ENCODE measurements around the gene LPP. TPM values are rescaled to one million over a fixed set of nuclear protein-coding genes. Genes with fewer than 3 reads are reported as not detected.

LPP gene
- total RNA-seq, 5 donors from 2014 or later (not counting 1 experiment from before 2014, with no cell fraction given), result 23.8 to 82.6 (median 39.3) TPM

GRCh38 chr3:188294113-188294512, 140.2 kb downstream of the LPP start:
- 80% methylated on average over 2 of the region's 3 CpGs for WGBS (ENCODE audit: insufficient coverage)
- CTCF ChIA-PET, result interaction anchor here in 1 of 2 donors (0.5 kb wide), 1 partner anchor 1663 kb away, joined by 4 read pairs; no protein-coding TSS in a partner anchor

DNA sequence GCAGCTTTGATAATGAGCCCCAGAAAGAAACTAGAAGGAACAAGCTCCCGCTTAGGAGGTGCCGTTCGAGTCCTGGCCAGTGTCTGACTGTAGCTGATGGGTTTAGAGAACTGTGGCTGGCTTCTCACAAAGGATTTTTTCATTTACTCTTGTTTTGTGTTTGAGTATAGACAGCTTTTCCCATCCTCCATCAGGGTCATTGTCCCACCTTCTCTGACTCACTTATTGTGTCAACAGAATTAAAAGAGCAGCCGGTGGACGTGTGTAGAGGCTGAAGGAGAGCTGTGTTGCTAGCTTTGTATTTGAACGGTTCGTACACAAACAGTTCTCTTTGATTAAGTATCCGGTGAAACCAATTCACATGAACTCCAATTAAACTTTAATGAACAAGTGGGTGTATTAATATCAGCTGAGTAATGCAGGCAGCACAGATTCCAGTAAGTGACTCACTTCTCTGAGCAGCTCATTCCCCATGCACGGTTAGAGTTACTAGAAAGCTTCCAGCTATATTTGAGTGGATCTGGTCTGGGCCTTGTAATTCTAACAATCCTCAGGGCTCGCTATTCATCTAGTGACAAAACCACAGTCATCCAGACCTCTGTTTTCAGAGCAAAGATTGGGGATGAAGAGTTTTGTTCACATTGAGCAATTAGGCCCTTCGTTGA, 141.0 kb downstream of the LPP start:
- no CpG with 5 or more reads among the region's 11 CpGs for WGBS (ENCODE audit: insufficient coverage)
- H3K9me3 ChIP-seq, result no peaks in the 10 kb centered on the region
- no peak overlapping the region for H3K4me3 ChIP-seq (ENCODE audit: control insufficient read depth in 1 of 2, extremely low read depth in 1 of 2, low read length in 1 of 2)
- no peaks in the 10 kb centered on the region for H3K27me3 ChIP-seq (replicated peaks in 1 of 2; ENCODE audit: control insufficient read depth in 2 of 2, extremely low read depth in 1 of 2, insufficient read depth in 2 of 2, low read length in 1 of 2)
- ChIA-PET CTCF (interaction anchor here in 1 of 2 donors (0.5 kb wide), 1 partner anchor 1662 kb away, joined by 4 read pairs; no protein-coding TSS in a partner anchor), POLR2A (interaction anchor here in 1 of 2 donors (0.5 kb wide), 1 partner anchor 129 kb away, joined by 3 read pairs; no protein-coding TSS in a partner anchor)
- no peak for DNase-seq
- no peak for ATAC-seq (replicated peaks in 1 of 4)
- Mint-ChIP-seq H3K27ac (no peak overlapping the region), H3K4me1 (peaks cover 28 to 61% (median 36%) of the 10 kb centered on the region in 3 donors), H3K36me3 (peaks cover 30% of the 10 kb centered on the region), H3K9me3 (no peaks in the 10 kb centered on the region), H3K27me3 (no peaks in the 10 kb centered on the region), H3K4me3 (no peak overlapping the region)
- peaks cover 5 to 12% of the 10 kb centered on the region in 2 experiments for H3K4me1 ChIP-seq (ENCODE audit: control insufficient read depth in 1 of 2, extremely low read depth in 1 of 2, insufficient read depth in 2 of 2, low read length in 2 of 2)
- peaks cover 0 to 3% of the 10 kb centered on the region in 2 donors for H3K36me3 ChIP-seq (ENCODE audit: control insufficient read depth in 2 of 2, extremely low read depth in 1 of 2, insufficient read depth in 1 of 2, low read length in 1 of 2)
- no peak overlapping the region for H3K27ac ChIP-seq (ENCODE audit: low read length)

More at GRCh38 chr3:188294113-188294512, 140.2 kb downstream of the LPP start:
- H3K4me3 ChIP-seq (ENCODE audit: control insufficient read depth in 1 of 2, extremely low read depth in 1 of 2, low read length in 1 of 2), result no peak overlapping the region
- H3K4me3 Mint-ChIP-seq, result no peak overlapping the region
- H3K4me1 Mint-ChIP-seq, result peaks cover 28 to 54% (median 31%) of the 10 kb centered on the region in 3 donors
- no peaks in the 10 kb centered on the region for H3K27me3 ChIP-seq (replicated peaks in 1 of 2; ENCODE audit: control insufficient read depth in 2 of 2, extremely low read depth in 1 of 2, insufficient read depth in 2 of 2, low read length in 1 of 2)
- H3K9me3 Mint-ChIP-seq, result no peaks in the 10 kb centered on the region
- peaks cover 30% of the 10 kb centered on the region for H3K36me3 Mint-ChIP-seq
- H3K27me3 Mint-ChIP-seq, result no peaks in the 10 kb centered on the region
- no peak overlapping the region for H3K27ac ChIP-seq (ENCODE audit: low read length)
- H3K36me3 ChIP-seq (ENCODE audit: control insufficient read depth in 2 of 2, extremely low read depth in 1 of 2, insufficient read depth in 1 of 2, low read length in 1 of 2), result peaks cover 0 to 3% of the 10 kb centered on the region in 2 donors
- H3K27ac Mint-ChIP-seq, result no peak overlapping the region
- DNase-seq (no peak), ATAC-seq (replicated peaks in 1 of 4) (no peak)
- POLR2A ChIA-PET, result no interaction called here
- H3K9me3 ChIP-seq, result no peaks in the 10 kb centered on the region
- peaks cover 5 to 11% of the 10 kb centered on the region in 2 experiments for H3K4me1 ChIP-seq (ENCODE audit: control insufficient read depth in 1 of 2, extremely low read depth in 1 of 2, insufficient read depth in 2 of 2, low read length in 2 of 2)

DNA sequence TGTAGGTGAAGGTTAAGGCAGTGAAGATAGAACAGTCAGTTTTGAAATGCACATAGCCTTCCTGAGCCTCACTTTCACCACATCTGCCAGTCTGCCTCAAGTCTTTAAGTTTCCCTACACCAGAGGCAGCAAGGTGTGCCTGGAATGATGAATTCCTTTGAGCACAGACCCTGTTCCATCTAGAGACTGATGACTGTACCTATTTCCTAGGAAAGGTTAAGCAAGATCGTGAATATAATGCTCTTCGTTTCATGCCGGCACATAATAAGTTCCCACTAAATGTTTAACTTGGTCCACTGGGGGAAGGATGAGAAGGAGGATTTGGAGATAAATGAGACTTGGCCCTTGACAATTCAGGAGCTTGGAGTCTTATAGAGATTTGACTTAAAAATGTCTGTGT, 141.9 kb downstream of the LPP start:
- no peak overlapping the region for H3K4me3 Mint-ChIP-seq
- H3K27ac ChIP-seq (ENCODE audit: low read length), result no peak overlapping the region
- WGBS (ENCODE audit: insufficient coverage), result 100% methylated on average over 3 of the region's 3 CpGs
- peaks cover 5 to 12% of the 10 kb centered on the region in 2 experiments for H3K4me1 ChIP-seq (ENCODE audit: control insufficient read depth in 1 of 2, extremely low read depth in 1 of 2, insufficient read depth in 2 of 2, low read length in 2 of 2)
- POLR2A ChIA-PET, result no interaction called here
- DNase-seq, result no peak
- H3K36me3 Mint-ChIP-seq, result peaks cover 23% of the 10 kb centered on the region
- no peaks in the 10 kb centered on the region for H3K9me3 Mint-ChIP-seq
- CTCF ChIA-PET, result no interaction called here
- H3K9me3 ChIP-seq, result no peaks in the 10 kb centered on the region
- no peaks in the 10 kb centered on the region for H3K27me3 Mint-ChIP-seq
- H3K4me1 Mint-ChIP-seq, result peaks cover 29 to 63% (median 36%) of the 10 kb centered on the region in 3 donors
- H3K27ac Mint-ChIP-seq, result no peak overlapping the region
- ATAC-seq (replicated peaks in 1 of 4), result no peak
- H3K27me3 ChIP-seq (replicated peaks in 1 of 2; ENCODE audit: control insufficient read depth in 2 of 2, extremely low read depth in 1 of 2, insufficient read depth in 2 of 2, low read length in 1 of 2), result no peaks in the 10 kb centered on the region
- no peaks in the 10 kb centered on the region for H3K36me3 ChIP-seq (ENCODE audit: control insufficient read depth in 2 of 2, extremely low read depth in 1 of 2, insufficient read depth in 1 of 2, low read length in 1 of 2)
- no peak overlapping the region for H3K4me3 ChIP-seq (ENCODE audit: control insufficient read depth in 1 of 2, extremely low read depth in 1 of 2, low read length in 1 of 2)

DNA sequence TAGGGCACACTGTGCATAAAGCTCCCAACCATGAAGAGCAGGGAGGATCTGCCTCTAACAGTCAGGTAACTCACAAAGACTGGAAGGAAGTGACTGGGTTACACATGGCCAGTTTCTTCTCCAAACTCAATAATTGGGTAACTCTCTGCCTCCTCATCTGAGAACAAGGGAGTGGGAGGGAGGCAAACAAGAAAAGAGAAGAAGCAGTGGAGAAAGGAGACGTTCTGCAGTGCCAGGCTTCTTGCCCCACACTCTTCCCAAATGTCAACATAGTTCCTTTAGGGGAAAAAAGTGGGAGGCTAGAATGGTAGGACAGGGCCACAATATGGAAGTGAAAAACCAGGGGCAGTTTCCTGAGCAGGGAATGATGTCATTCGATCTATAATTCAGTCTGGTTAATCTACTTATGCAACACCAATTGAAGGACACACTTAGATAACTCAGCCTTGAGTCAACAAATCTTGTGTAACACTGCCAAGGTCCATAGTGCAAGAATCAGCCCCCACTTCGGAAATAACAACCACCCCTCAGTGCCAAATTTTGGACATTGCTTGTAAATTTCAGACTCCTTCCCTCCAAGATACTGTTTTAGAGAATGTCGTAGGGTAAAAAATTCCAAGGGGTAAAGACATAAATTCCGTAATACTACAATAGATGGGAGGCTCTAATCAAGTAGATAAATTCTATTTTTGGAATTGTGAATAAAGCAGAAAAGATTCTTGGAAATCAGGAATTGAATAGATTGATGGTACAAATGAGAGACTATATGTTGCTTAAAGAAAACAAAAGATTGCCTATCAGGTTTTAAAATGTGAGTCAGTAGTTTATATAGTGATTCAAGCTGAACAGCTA, 143.0 kb downstream of the LPP start:
- Mint-ChIP-seq H3K27me3 (no peaks in the 10 kb centered on the region), H3K36me3 (peaks cover 21% of the 10 kb centered on the region), H3K4me1 (peaks cover 30 to 61% (median 35%) of the 10 kb centered on the region in 3 donors), H3K27ac (no peak overlapping the region), H3K9me3 (no peaks in the 10 kb centered on the region), H3K4me3 (no peak overlapping the region)
- Histone ChIP-seq H3K4me1 (ENCODE audit: control insufficient read depth in 1 of 2, extremely low read depth in 1 of 2, insufficient read depth in 2 of 2, low read length in 2 of 2) (peaks cover 5 to 12% of the 10 kb centered on the region in 2 experiments), H3K27me3 (replicated peaks in 1 of 2; ENCODE audit: control insufficient read depth in 2 of 2, extremely low read depth in 1 of 2, insufficient read depth in 2 of 2, low read length in 1 of 2) (no peaks in the 10 kb centered on the region), H3K27ac (ENCODE audit: low read length) (no peak overlapping the region), H3K4me3 (ENCODE audit: control insufficient read depth in 1 of 2, extremely low read depth in 1 of 2, low read length in 1 of 2) (no peak overlapping the region), H3K9me3 (no peaks in the 10 kb centered on the region), H3K36me3 (ENCODE audit: control insufficient read depth in 2 of 2, extremely low read depth in 1 of 2, insufficient read depth in 1 of 2, low read length in 1 of 2) (no peaks in the 10 kb centered on the region)
- DNase-seq (no peak), ATAC-seq (replicated peaks in 1 of 4) (no peak)
- 40% methylated on average over 1 of the region's 5 CpGs for WGBS (ENCODE audit: insufficient coverage)
- ChIA-PET CTCF (no interaction called here), POLR2A (no interaction called here)

- peaks cover 35 to 59% (median 43%) of the 10 kb centered on the region in 3 donors for H3K4me1 Mint-ChIP-seq
- peak in 1 of 4 experiments; percentile 37 for ATAC-seq (replicated peaks in 1 of 4)
- H3K27me3 ChIP-seq (replicated peaks in 1 of 2; ENCODE audit: control insufficient read depth in 2 of 2, extremely low read depth in 1 of 2, insufficient read depth in 2 of 2, low read length in 1 of 2), result no peaks in the 10 kb centered on the region
- H3K4me1 ChIP-seq (ENCODE audit: control insufficient read depth in 1 of 2, extremely low read depth in 1 of 2, insufficient read depth in 2 of 2, low read length in 2 of 2), result peaks cover 2 to 12% of the 10 kb centered on the region in 2 experiments
- H3K27ac ChIP-seq (ENCODE audit: low read length), result no peak overlapping the region
- no peaks in the 10 kb centered on the region for H3K9me3 ChIP-seq
- no peak overlapping the region for H3K27ac Mint-ChIP-seq
- no peaks in the 10 kb centered on the region for H3K27me3 Mint-ChIP-seq
- H3K36me3 ChIP-seq (ENCODE audit: control insufficient read depth in 2 of 2, extremely low read depth in 1 of 2, insufficient read depth in 1 of 2, low read length in 1 of 2), result no peaks in the 10 kb centered on the region
- WGBS (ENCODE audit: insufficient coverage), result no CpG with 5 or more reads among the region's 3 CpGs
- no peak overlapping the region for H3K4me3 Mint-ChIP-seq
- H3K9me3 Mint-ChIP-seq, result no peaks in the 10 kb centered on the region
- CTCF ChIA-PET, result no interaction called here
- DNase-seq, result no peak
- no peak overlapping the region for H3K4me3 ChIP-seq (ENCODE audit: control insufficient read depth in 1 of 2, extremely low read depth in 1 of 2, low read length in 1 of 2)
- peaks cover 20% of the 10 kb centered on the region for H3K36me3 Mint-ChIP-seq
- POLR2A ChIA-PET, result no interaction called here
Measured at GRCh38 chr3:188298585-188298984, 144.6 kb downstream of the LPP start.

DNA sequence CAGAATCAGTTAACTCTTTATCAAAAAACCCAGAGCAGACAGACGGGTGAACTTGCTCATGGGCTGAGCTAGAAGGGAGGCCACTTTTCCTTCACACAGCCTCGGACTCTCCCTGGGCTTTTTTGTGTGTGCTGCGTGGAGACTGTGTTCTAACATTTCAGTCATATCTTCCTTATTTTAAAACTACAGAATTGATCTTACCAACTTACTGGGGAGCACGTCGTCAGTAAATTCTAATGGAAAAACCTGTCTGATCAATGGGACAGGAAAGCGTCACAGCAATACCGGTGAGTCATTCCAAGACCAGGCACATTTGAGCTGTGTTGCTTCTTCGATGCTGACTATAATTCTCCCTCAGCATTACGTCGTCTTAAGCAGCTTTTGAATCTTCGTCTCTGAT, 145.1 kb downstream of the LPP start:
- H3K27me3 Mint-ChIP-seq, result no peaks in the 10 kb centered on the region
- ATAC-seq (replicated peaks in 1 of 4), result peak in 1 of 4 experiments; percentile 26

More for the DNA sequence above, 145.1 kb downstream of the LPP start:
- Histone ChIP-seq H3K4me1 (ENCODE audit: control insufficient read depth in 1 of 2, extremely low read depth in 1 of 2, insufficient read depth in 2 of 2, low read length in 2 of 2) (peaks cover 2 to 12% of the 10 kb centered on the region in 2 experiments), H3K36me3 (ENCODE audit: control insufficient read depth in 2 of 2, extremely low read depth in 1 of 2, insufficient read depth in 1 of 2, low read length in 1 of 2) (no peaks in the 10 kb centered on the region), H3K27me3 (replicated peaks in 1 of 2; ENCODE audit: control insufficient read depth in 2 of 2, extremely low read depth in 1 of 2, insufficient read depth in 2 of 2, low read length in 1 of 2) (no peaks in the 10 kb centered on the region), H3K4me3 (ENCODE audit: control insufficient read depth in 1 of 2, extremely low read depth in 1 of 2, low read length in 1 of 2) (no peak overlapping the region), H3K27ac (ENCODE audit: low read length) (no peak overlapping the region), H3K9me3 (no peaks in the 10 kb centered on the region)
- peaks cover 18% of the 10 kb centered on the region for H3K36me3 Mint-ChIP-seq
- POLR2A ChIA-PET, result no interaction called here
- H3K27ac Mint-ChIP-seq, result no peak overlapping the region
- H3K4me3 Mint-ChIP-seq, result no peak overlapping the region
- DNase-seq, result peak in 1 of 35 experiments; percentile 8
- peaks cover 34 to 58% (median 43%) of the 10 kb centered on the region in 3 donors for H3K4me1 Mint-ChIP-seq
- no peaks in the 10 kb centered on the region for H3K9me3 Mint-ChIP-seq
- 48% methylated on average over 7 of the region's 11 CpGs for WGBS (ENCODE audit: insufficient coverage)
- CTCF ChIA-PET, result no interaction called here

All from T-cell (primary cell).